ENCODE measurements around the gene GFPT1.

- TF ChIP-seq CTCF (IDR thresholded peaks at IDR 0.05; ENCODE audit: poor library complexity) = no peak
- TF ChIP-seq EZH2 (IDR thresholded peaks at IDR 0.05; ENCODE audit: borderline replicate concordance) = no peak
- TF ChIP-seq EZH2phosphoT487 (IDR thresholded peaks at IDR 0.05; ENCODE audit: low read depth, severe bottlenecking, unreplicated experiment) = no peak
Observed at GRCh38 chr2:69345434-69345833, 41.6 kb downstream of the GFPT1 start.

Measured in hepatocyte (in vitro differentiated cells).